Measurements from ENCODE around the gene APC2.
"Not testable (repeated sequence)": the region's sequence is repeated elsewhere in the genome, so short reads cannot be mapped to it uniquely, and the experiment has no call there.

The APC2 gene

DNA sequence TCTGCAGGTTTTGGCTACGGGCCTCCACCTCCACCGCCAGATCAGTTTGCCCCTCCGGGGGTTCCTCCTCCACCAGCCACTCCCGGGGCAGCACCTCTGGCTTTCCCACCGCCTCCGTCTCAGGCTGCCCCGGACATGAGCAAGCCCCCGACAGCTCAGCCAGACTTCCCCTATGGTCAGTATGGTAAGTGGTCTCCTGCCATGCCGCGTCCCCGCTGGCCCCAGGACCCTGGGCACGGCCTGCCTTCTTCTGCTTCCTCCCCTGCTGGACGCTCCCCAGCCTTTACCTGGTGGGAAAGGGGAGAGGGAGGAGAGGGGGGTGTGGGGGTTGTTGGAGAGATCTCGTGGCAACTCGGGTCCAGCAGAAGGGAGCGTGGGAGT, 17.4 kb upstream of the APC2 start:
- DNase-seq, result no peak

DNA sequence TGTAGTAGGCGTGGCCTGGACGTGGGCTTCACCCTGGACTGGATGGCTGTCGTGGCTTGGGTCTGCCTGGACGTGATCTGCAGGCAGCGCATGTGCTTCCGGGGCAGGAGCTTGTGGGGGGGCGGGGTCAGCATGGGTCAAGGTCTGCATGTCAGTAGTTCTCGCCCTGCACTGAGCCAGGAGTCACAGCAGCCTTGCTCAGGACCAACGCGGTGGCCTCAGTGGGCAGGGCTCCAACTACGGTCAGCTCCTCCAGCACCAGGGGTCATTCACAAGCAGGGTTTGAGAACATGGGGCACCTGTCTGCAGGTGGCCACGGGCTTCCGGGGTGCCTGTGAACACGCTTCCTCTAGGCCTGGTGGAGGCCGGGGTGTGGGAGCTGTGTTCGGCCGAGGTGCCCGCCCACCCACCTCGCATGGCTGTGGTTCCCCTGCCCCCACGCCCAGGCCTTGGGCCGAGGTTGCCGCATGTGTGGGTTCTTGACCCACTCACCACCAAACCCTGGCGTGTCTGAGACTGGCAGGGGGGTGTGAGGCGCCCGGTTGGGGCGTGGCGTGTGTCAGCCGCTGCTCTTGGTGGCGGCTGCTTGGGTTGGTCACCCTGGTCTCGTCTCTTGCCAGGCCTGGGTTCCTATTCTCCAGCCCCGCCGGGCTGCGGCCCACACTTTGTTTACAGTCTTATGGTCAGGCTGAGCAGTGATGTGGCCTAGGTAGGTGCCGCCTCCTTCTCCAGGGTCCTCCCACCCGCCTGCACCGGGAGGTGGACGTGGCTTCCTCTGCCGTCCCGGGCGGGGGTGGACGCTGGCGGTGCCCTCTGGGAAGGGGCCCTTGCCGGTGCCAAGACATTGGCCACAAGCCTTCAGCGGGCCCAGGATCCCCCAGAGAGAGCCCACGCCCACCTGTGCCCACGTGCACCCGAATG, 16.5 kb upstream of the APC2 start:
- DNase-seq, result no peak

DNA sequence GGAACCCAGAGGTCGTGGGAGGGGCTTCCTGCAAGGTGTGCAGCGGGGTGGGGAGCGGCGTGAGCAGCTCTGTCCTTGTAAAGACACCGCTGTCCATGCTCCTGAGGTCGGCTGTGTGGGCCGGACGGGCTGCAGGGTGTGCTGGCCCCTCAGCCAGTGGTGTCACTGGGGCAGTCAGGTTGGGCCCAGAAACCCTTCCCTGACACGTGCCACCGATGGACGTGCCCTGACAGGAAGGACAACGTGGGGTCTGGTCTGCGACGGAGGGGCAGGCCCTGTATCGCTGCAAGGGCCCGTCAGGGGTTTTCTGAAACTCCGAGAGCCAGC, 15.9 kb upstream of the APC2 start:
- DNase-seq, result no peak

DNA sequence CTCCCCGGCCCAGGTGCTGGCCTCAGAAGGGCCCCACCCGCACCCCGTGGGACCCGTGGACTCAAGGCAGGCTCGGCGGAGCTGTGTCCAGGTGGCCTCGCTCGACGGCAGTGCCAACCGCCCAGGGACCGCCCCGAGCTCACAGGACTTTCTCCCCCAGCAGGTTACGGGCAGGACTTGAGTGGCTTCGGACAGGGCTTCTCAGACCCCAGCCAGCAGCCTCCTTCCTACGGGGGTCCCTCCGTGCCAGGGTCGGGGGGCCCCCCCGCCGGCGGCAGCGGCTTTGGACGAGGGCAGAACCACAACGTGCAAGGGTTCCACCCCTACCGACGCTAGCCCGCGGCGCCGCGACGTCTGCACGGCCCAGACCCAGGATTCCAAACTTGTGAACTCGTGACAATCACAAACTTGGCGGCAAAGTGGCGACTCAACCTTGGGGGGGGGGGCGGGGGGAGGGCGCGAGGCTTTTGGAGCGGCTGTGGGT, 15.3 kb upstream of the APC2 start:
- DNase-seq, result no peak

DNA sequence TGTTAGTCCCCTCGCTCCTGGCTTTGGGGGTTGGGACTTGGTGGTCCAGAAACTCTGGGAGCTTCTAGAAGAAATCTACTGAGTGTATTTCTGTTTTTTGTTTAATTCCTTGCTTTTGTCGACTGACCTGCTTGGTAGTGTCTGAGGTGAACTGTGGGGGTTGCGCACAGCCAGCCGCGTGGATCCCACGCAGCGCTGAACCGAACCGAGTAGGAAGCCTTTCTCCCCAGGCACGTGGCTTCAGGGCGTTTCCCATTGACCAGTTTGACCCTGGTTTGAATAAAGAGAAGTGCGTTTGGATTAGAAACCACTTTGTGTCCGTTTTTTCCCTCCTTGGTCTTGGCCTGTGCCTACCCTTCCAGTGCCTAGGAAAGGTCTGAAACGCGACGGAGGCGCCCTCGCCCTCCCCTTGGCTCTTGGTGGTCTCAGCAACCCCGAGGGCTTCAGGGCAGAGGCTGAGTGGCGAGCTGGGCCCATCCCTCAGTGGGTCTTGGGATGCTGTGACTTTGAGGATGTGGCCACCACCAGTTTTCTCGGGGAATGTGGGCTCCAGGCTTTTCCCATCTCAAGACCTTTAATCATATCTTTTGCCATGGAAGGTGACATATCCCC, 14.4 kb upstream of the APC2 start:
- no peak for DNase-seq

DNA sequence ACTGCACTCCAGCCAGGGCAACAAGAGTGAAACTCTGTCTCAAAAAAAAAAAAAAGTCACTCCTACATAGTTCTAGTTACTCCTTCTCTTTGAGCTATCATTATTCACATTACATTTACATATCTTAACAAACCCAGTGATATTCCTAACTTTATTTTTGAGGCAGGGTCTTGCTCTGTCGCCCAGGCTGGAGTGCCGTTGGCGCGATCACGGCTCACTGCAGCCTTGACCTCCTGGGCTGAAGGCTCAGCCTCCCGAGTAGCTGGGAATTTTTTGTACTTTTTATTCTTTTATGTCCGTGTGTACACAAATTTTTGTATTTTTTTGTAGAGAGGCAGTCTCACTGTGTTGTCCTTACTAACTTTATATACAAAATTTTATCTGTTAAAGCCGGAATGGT, 12.3 kb upstream of the APC2 start:
- DNase-seq, result no peak

DNA sequence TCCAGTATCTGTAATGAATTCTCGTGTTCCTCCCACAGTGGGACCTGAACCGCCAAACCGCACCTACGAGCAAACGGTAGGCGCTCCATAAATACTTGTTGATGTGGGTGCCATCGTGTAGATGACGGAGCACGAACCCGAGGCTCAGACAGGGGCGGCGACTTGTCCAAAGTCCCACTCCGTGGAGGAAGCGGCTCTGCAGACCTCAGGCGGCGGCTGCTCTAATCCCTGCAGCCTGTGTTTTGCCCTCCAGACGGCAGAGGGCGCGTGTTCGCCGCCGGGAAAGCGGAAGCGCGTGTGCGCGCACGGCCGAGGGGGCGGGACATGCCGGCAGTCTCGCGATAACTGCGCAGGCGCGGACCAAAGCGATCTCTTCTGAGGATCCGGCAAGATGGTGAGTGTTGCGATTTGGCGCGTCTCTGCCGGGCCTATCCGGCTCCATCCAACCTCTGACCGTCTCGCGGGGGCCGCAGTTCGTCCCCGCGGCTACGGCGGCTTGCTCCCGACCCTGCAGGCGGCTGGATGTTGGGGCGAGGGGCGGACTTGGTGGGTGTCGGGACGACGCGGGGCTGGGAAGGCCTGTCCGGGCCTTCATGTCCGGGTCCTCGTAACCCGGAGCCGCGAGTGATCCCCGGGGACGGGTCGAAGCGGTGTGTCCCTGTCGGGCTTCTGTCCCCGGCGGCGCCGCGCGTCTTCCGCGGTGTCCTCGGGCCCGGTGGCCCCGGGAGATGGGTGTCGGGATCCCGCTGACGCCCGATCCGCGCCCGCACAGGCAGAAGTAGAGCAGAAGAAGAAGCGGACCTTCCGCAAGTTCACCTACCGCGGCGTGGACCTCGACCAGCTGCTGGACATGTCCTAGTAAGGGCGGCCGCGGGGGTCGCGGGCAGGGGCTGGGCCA, 11.6 kb upstream of the APC2 start, which contains the start of gene RPS15:
RPS15 (plus strand) TSS at position 362 of the 898 bp plus-strand sequence; CDS start at position 392, 30 bp downstream.
- peak; percentile 70 for DNase-seq

DNA sequence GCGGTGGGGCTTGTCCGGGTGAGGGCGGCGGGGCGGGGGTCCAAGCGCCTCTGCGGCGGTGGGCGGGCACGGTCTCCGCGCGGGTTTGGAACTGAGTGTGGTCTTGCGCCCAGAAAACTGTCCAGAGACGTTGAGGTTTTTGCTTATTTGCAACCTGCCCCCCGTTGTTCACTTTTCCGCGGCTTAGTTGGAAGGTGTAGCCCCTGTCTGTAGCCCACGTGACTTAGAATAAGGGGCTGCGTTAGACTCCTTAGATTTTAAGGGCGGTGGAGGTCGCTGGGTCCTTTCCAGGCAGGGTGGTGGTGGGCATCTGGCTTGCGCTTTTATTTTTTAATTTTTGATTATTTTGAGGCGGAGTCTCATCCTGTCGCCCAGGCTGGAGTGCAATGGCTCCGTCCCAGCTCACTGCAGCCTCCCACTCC, 11.0 kb upstream of the APC2 start:
- DNase-seq, result no peak

DNA sequence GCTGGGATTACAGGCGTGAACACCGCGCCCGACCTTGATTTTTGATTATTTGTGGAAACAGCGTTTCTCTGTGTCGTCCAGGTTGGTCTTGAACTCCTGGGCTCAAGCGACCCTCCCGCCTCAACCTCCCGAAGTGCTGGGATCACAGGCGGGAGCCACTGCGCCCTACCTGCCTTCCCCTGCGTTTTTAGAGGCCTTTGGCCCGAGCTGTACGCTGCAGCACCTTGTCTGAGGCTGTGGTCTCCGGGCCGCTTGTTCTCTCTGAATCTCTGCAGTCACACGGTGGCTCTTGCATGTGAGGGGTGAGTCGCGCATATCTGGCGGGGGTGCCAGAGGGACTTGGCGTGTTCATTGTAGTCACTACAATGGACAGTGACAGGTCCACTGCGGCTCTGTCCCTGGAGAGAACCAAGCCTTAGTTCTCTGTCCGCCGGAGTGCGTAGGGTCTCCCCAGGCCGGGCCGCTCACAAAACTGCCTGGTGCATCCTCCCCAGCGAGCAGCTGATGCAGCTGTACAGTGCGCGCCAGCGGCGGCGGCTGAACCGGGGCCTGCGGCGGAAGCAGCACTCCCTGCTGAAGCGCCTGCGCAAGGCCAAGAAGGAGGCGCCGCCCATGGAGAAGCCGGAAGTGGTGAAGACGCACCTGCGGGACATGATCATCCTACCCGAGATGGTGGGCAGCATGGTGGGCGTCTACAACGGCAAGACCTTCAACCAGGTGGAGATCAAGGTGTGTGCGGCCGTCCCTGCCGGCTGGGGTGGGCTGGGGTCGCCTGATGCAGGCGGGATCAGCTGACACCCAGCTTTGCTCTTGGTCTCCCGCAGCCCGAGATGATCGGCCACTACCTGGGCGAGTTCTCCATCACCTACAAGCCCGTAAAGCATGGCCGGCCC, 10.2 kb upstream of the APC2 start:
- DNase-seq, result not testable (repeated sequence)

DNA sequence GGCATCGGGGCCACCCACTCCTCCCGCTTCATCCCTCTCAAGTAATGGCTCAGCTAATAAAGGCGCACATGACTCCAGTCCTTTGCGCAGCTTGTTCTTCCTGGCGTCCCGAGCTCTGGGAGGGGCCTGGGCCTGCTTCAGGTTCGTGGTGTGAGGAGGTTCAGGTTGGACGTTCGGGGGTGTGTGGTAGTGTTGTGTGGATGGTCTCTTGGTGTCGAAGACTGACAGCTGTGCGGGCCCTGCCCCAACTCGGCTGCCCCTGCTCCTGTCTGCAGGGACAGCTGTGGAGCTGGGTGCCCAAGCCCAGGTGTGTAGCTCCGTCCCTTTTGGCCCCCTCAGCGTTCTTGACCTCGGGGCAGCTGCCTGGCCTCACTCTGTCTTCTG, 9.5 kb upstream of the APC2 start:
- no peak for DNase-seq

DNA sequence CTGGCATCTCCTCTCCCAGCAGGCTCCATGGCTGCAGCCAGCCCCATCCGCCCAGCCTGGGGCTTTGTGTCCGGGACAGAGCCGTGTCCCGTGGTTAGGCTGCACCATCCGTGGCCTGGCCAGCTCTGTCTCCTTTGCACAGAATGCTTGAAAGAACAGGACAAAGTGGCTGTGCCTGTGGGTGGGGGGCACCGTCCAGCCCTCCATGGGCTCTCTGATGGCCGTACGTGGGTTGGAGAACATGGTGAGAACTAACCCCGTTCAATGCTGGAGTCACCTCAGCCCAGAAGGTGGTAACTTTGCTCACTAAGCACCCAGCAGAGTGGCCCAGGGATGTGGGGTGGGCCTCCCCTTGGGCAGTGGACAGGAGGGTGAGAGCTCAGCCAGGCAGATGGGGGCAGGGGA, 8.9 kb upstream of the APC2 start:
- no peak for DNase-seq

DNA sequence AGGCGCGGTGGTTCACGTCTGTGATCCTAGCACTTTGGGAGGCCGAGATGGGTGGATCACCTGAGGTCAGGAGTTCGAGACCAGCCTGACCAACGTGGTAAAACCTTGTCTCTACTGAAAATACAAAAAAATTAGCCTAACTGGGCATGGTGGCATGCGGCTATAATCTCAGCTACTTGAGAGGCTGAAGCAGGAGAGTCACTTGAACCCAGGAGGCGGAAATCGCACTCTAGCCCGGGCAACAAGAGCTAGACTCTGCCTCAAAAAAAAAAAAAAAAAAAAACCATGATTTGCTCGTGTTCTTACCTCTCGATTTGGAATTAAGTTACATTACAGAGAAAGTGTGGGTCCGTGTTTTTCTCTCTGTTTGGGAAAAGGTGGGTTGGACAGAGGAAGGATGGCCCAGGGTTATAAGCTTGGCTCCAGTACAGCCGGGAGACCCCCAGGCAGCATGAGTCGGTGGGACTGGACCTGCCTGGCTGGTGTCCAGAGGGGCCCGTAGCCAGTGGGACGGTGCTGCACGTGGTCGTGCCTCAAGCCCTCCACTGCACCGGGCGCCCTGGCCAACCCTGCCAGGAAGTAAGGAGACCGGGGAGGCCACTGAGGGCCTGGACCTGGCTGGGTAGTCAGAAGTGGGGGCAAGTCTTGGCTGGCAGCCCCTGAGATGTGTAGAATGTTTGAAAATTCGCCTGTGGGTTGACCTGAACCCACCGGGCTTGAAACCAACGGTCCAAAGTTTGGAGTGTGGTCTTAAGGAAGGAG, 8.1 kb upstream of the APC2 start:
- no peak for DNase-seq

DNA sequence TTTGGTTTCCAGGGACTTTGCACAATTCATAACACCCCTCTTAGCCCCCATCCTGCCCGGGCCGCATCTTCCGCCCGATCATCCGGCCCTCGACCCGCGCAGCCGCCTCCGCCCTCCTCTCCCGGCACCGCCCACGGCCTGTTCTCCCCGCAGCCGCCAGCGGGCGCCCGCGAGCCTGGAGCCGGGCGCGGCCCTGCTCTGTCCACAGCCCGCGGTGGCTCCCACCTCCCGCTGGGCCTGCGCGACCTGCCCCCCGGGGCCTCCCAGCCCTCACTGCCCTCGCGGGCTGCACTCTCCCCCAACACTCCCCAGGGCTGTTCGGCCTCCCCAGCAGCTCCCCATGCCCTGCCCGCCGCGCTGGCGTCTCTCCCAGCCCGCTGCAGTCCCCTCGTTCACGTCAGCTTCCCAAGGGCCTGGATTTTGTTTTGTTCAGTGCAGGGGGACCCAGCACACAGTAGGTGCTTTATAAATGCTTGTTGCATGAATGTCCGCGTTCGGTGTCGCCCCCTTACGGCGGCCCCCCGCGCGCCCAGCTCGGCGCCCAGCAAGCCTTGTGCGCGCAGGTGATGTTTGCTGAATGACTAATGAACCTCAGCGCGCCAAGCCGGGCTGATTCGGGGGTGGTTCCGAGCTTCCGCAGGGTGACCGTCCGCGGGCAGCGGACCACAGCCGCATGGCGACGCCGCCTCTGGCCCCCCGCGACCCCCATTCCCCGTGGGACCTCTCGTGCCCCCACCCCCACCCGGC, 4.6 kb upstream of the APC2 start:
- no peak for DNase-seq

DNA sequence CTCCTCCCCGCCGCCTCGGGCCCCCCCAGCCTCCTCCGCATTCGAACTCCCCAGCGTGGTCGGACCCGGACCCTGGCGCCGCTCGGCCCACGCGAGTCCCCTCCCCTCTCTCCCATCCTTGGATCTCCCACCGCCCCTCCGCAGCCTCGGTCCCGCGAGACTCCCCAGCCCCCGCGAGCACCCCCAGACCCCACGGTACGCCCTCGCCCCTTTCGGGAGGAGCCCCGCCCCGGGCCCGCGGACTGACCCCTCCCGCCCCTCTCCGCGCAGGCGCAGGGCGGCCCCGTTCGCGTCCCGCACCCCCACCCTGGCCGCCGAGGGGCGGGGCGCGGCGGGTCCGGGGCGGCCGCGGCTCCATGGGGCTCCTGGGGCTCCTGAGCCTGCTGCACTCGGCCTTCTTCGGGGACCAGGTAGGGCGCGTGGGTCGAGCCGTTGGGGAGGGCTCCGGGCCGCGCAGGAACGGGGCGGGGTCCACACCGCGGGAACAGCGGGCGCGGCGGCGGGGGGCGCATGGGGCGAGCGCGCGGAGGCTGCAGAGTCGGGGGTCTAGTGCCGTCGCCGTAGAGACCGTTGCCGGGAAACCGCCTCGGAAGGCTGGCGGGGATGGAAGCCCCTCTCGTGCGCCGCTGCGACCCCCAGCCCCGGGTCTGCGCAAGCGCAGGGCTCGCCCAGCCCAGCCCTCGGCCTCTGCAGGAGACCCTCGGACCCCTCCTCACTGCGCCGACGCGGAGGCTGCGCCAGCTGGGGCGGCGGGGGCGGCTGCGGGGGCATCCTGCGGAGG, 3.8 kb upstream of the APC2 start:
- no peak for DNase-seq

DNA sequence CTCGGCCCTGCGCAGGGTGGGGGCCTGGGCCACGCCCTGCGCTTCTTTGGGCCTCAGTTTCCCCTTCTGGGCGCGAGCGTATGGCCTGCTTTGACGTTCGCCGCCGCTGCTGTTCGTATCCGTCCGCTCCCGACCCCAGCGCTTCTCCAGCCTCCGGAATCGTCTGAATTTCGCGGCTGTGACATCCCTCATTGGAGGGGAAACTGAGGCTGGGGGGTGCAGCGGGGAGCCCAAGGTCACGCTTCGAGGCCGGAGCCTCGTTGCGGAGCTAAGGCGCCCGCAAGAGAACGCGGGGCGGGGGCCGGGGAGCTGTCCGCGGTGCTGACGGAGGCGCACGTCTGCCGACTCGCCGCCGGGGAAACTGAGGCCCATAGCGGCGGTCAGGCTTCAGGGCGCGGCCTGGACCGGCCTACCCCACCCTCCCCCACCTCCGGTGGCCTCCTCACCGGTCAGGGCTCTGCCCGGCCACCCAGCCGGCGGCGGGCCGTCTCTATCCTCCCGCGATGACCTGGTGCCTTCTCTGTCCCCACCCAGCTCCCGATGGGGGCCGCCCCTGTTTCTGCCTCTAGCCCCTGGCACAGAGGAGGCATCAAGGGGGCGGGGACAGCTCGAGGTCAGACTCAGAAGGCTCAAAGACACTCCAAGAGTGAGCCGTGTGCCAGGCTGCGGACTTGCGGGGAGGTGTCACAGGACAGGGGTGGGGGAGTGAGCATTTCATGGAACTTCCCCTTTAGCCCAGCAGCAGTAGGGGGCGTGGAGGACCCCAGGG, 3.0 kb upstream of the APC2 start:
- no peak for DNase-seq

DNA sequence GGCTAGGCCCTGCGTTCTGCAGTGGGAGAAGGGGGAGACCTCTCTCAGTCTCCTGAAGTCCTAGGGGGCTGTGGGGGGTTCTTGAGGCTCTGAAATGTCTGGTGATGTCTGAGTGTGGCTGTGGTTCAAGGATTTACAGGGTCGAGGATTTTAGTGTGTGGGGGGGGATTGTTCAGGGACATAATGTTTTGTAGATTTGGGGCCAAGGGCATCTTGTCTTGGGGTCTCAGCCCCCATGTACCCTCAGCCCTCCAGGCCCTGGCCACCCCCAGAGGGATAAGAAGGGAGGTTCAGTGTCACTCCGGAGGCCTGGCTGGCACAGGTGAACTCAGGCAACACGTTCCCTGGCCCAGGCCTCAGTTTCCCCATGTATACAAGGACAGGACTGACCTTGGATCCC, 2.4 kb upstream of the APC2 start:
- no peak for DNase-seq

DNA sequence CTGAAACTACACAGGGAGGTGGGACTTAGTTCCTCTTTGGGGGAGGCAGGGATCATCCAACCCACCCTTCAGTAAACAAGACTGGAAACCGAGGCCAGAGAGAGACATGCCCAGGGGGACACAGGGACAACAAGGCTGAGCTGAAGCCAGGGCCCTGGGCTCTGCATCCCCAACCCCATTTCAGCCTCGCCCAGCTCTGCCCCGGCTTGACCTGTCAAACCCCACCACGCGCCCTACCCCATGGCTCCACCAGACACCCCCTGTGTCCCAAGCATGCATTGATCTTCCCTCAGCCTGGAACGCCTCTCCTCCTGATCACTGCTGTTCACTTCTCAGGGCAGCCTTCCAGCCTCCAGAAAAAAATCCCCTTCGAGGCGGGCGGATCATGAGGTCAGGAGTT, 2.0 kb upstream of the APC2 start:
- DNase-seq, result no peak

DNA sequence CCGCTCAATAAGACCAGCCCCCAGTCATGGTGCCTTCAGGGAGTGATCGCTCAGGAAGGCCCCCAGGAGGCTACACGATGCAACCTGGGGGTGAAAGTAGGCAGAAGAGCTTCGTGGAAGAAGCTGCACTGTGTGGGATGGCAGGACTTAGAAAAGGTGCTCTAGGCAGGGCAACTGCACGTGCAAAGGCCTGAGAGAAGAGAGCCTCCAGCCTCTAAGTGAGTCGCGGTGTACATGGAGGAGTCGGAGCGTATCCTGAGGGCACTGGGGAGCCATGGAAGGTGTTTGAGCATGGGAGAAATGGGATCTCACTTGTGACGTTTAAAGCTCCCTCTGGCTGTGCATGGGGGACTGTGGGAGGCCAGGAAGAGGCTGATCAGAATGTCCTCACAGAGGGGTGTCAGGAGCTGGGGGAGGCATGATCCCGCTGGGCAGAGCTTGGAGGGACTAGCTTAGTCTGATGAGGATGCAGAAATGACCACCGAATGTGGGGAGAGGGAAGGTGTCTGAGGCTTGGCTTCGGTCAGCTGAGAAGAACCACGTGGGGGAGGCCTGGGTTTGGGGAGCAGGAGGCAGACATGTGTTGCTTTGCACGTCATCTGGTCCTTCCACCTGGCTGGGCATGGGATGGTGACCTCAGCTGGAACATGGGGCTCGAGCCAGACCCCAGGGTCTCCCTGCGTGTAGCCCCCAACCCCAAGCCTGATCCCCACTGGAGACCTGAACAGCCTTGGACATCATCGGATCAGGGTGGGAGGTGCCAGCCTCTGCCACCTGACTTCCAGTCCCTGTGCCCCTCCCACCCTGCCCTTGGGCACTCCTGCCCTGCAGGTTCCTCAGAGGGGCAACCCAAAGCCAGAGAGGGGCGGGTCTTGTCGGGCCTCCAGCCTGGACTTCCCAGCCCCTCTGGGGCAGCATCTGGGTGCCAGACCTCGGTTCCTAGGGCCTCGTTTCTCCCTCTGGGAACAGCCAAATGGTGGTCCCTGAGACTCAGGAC, 1.1 kb downstream of the APC2 start:
- no peak for DNase-seq
